ENCODE data around the gene GNPTG.

The GNPTG gene

DNA sequence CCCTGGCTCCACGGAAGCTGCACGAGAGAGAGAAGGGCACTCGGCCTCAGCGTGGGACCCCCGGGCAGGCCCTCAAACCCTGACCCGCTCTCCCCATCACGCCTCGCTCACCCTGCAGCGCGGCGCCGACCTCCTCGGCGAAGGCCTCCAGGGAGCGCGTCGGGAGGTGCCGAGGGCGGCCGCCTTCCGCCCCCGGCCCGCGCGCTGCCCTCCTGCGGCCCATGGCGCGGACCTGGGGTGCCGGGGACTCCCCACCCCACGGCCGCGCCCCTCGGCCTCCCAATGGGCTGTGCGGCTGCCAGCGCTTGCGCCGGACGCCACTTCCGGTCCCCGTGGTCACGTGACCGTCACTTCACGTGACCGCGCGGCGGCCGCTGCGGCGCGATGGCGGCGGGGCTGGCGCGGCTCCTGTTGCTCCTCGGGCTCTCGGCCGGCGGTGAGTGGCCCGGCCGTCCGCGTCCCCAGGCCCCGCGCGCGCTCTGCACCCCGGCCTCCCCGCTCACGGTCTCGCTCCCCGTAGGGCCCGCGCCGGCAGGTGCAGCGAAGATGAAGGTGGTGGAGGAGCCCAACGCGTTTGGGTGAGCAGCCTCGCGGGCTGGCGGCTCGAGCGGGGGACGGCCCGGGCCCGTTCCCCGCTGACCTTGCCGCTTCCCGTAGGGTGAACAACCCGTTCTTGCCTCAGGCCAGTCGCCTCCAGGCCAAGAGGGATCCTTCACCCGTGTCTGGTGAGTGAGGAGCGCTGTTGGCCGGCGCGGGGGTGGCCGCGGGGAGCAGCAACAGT, at the start of gene GNPTG, which contains the start of gene TSR3:
Gene GNPTG (plus strand): TSS at position 350 of the 781 bp plus-strand sequence. CDS start 35 bp downstream, at position 385.
Gene TSR3 (minus strand): TSS at position 297 of the 781 bp plus-strand sequence. CDS start 74 bp downstream, at position 223.
- H3K4me3 ChIP-seq (ENCODE audit: low read length), result peak within 1 kb of the TSS; percentile 87
- no peaks in the 10 kb centered on the region for H3K27me3 ChIP-seq (ENCODE audit: low read depth, low read length)
- peak within 1 kb of the TSS; percentile 84 for H3K9ac ChIP-seq (ENCODE audit: low read length)
- TF ChIP-seq EZH2phosphoT487 (IDR thresholded peaks at IDR 0.05; ENCODE audit: low read depth), result no peak
- TF ChIP-seq, protein P1, sequence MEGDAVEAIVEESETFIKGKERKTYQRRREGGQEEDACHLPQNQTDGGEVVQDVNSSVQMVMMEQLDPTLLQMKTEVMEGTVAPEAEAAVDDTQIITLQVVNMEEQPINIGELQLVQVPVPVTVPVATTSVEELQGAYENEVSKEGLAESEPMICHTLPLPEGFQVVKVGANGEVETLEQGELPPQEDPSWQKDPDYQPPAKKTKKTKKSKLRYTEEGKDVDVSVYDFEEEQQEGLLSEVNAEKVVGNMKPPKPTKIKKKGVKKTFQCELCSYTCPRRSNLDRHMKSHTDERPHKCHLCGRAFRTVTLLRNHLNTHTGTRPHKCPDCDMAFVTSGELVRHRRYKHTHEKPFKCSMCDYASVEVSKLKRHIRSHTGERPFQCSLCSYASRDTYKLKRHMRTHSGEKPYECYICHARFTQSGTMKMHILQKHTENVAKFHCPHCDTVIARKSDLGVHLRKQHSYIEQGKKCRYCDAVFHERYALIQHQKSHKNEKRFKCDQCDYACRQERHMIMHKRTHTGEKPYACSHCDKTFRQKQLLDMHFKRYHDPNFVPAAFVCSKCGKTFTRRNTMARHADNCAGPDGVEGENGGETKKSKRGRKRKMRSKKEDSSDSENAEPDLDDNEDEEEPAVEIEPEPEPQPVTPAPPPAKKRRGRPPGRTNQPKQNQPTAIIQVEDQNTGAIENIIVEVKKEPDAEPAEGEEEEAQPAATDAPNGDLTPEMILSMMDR (IDR thresholded peaks at IDR 0.05; ENCODE audit: low read depth, low read length), result no peak
- no peaks in the 10 kb centered on the region for H3K9me3 ChIP-seq (ENCODE audit: insufficient read depth, low read length)
- H3K79me2 ChIP-seq (ENCODE audit: low read length), result peaks cover 64% of the 10 kb centered on the region
- H3K4me2 ChIP-seq (ENCODE audit: low read length), result peak within 1 kb of the TSS; percentile 74
- H2AFZ ChIP-seq (ENCODE audit: low read depth, low read length), result peak within 1 kb of the TSS; percentile 35; the same call in 1 of the 2 replicates
- H3K27ac ChIP-seq (ENCODE audit: low read length), result peak within 1 kb of the TSS; percentile 34; the same call in 1 of the 2 replicates
- no peaks in the 10 kb centered on the region for H4K20me1 ChIP-seq (ENCODE audit: insufficient read depth, low read length)
- H3K4me1 ChIP-seq (ENCODE audit: low read length), result peaks cover 13% of the 10 kb centered on the region
- no peaks in the 10 kb centered on the region for H3K36me3 ChIP-seq (replicated peaks; ENCODE audit: low read depth, low read length)

DNA sequence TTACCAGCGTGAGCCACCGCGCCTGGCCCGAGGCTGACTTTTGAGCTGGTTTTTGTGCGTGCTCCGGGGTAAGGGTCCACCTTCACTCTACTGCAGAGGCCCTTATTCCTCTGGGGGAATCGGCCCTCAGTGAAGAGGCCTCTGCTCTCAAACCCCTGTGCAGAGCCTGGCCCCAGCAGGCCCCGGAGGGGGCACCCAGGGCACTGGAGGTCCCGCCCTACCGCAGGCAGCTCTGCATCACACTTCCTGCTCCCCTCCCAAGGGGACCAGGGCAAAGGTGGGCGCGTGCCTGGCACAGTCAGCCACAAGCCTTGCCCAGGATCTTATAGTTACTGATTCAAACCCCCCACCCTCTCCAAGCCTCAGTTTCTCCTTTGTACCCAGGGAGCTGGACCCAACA, 45.9 kb upstream of the GNPTG start:
- Histone ChIP-seq H3K27me3 (ENCODE audit: low read depth, low read length) (no peaks in the 10 kb centered on the region), H3K27ac (ENCODE audit: low read length) (no peak overlapping the region), H3K9ac (ENCODE audit: low read length) (no peak overlapping the region), H3K79me2 (ENCODE audit: low read length) (peaks cover 16% of the 10 kb centered on the region), H4K20me1 (ENCODE audit: insufficient read depth, low read length) (peaks cover 9% of the 10 kb centered on the region), H2AFZ (ENCODE audit: low read depth, low read length) (no peak overlapping the region), H3K9me3 (ENCODE audit: insufficient read depth, low read length) (no peaks in the 10 kb centered on the region), H3K4me3 (ENCODE audit: low read length) (no peak overlapping the region), H3K4me1 (ENCODE audit: low read length) (peaks cover 19% of the 10 kb centered on the region), H3K4me2 (ENCODE audit: low read length) (no peak overlapping the region), H3K36me3 (replicated peaks; ENCODE audit: low read depth, low read length) (peaks cover 4% of the 10 kb centered on the region)
- no peak for TF ChIP-seq EZH2phosphoT487 (IDR thresholded peaks at IDR 0.05; ENCODE audit: low read depth)
- TF ChIP-seq, protein P1 (IDR thresholded peaks at IDR 0.05; ENCODE audit: low read depth, low read length), result no peak

DNA sequence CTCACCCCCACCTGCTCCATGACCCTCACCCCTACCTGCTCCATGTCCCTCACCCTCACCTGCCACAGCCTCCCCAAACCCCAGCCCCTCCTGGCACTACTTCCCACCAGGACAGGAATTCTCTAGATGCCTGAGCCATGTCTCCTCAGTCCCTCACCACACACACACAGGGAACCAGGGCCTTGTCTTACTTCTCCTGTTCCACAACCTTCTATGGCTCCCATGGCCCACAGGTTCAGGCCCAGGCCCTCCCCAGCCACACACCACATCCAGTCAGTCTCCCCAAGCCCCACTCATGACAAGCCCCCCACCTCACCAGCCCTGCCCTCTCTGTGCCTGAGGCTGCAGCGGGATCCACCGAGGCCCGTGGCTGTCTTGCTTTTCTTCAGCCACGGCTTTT, 45.4 kb upstream of the GNPTG start:
- Histone ChIP-seq H3K4me1 (ENCODE audit: low read length) (peaks cover 24% of the 10 kb centered on the region), H3K9me3 (ENCODE audit: insufficient read depth, low read length) (no peaks in the 10 kb centered on the region)

More for the DNA sequence above, 45.4 kb upstream of the GNPTG start:
- H3K9ac ChIP-seq (ENCODE audit: low read length), result no peak overlapping the region
- H3K27me3 ChIP-seq (ENCODE audit: low read depth, low read length), result no peaks in the 10 kb centered on the region
- H3K4me2 ChIP-seq (ENCODE audit: low read length), result no peak overlapping the region
- no peak overlapping the region for H2AFZ ChIP-seq (ENCODE audit: low read depth, low read length)
- H3K4me3 ChIP-seq (ENCODE audit: low read length), result no peak overlapping the region
- peaks cover 4% of the 10 kb centered on the region for H3K36me3 ChIP-seq (replicated peaks; ENCODE audit: low read depth, low read length)
- H3K27ac ChIP-seq (ENCODE audit: low read length), result no peak overlapping the region
- peaks cover 21% of the 10 kb centered on the region for H3K79me2 ChIP-seq (ENCODE audit: low read length)
- H4K20me1 ChIP-seq (ENCODE audit: insufficient read depth, low read length), result peaks cover 14% of the 10 kb centered on the region
- TF ChIP-seq EZH2phosphoT487 (IDR thresholded peaks at IDR 0.05; ENCODE audit: low read depth), result no peak
- TF ChIP-seq, protein P1 (IDR thresholded peaks at IDR 0.05; ENCODE audit: low read depth, low read length), result no peak

All from OCI-LY3 (cell line).